Activated T-helper 2 cell treated with anti-CD3 and anti-CD28 coated beads, Interferon-gamma antibody, Interleukin-2, Interleukin-4, amounts not matched to agents 10 μg/mL and 5 μg/mL and 100 μg/mL, durations not matched to agents 14 hours and 24 hours and 36 hours (primary cell): ENCODE results near the gene NOL11. TPM values are rescaled to one million over a fixed set of nuclear protein-coding genes. Genes with fewer than 3 reads are reported as not detected.

Experiments
- DNase-seq: peaks from one replicate; pipeline ENCODE4 v3.0.0; 2021; ENCODE audit warnings: low spot score
- H3K27ac Mint-ChIP-seq: one replicate; pipeline ENCODE4 v1.8.0; 2021; ENCODE audit warnings: mixed read lengths
- H3K27me3 Mint-ChIP-seq: one replicate; pipeline ENCODE4 v1.8.0; 2021; ENCODE audit warnings: low read depth, mixed read lengths
- H3K36me3 Mint-ChIP-seq: one replicate; pipeline ENCODE4 v1.8.0; 2021; ENCODE audit warnings: low read depth, mixed read lengths
- H3K4me1 Mint-ChIP-seq: one replicate; pipeline ENCODE4 v1.8.0; 2021; ENCODE audit warnings: low read depth, mixed read lengths
- H3K4me3 Mint-ChIP-seq: one replicate; pipeline ENCODE4 v1.8.0; 2021; ENCODE audit warnings: low read depth, mild to moderate bottlenecking, moderate library complexity, mixed read lengths
- H3K9me3 Mint-ChIP-seq: one replicate; pipeline ENCODE4 v1.8.0; 2021; ENCODE audit warnings: mixed read lengths
- intact Hi-C: fragments of 100-400 bp; cut with micrococcal nuclease; formaldehyde crosslinking; loops from one replicate; pipeline ENCODE4 v1.15.1; 2023
- total RNA-seq: library from RNA; stranded (reverse); gene quantifications from 2 replicates; pipeline ENCODE4 v1.2.3, GENCODE V29; 2022

NOL11 gene
- total RNA-seq, 1 donor from 2014 or later: 96.2 TPM

- H3K27ac Mint-ChIP-seq: no peak overlapping the region
- no peak for DNase-seq
- H3K4me3 Mint-ChIP-seq: no peak overlapping the region
- no peaks in the 10 kb centered on the region for H3K36me3 Mint-ChIP-seq
- no peaks in the 10 kb centered on the region for H3K4me1 Mint-ChIP-seq
- no peaks in the 10 kb centered on the region for H3K27me3 Mint-ChIP-seq
- intact Hi-C loops: no loop called here
- no peaks in the 10 kb centered on the region for H3K9me3 Mint-ChIP-seq
Observed at GRCh38 chr17:67779098-67779672, 61.4 kb downstream of the NOL11 start.

GRCh38 chr17:67784364-67785121, 66.8 kb downstream of the NOL11 start:
- intact Hi-C loops: no loop called here
- peaks cover 3% of the 10 kb centered on the region for H3K4me1 Mint-ChIP-seq
- no peak for DNase-seq
- H3K4me3 Mint-ChIP-seq: no peak overlapping the region
- H3K27ac Mint-ChIP-seq: no peak overlapping the region
- peaks cover 16% of the 10 kb centered on the region for H3K27me3 Mint-ChIP-seq
- H3K9me3 Mint-ChIP-seq: no peaks in the 10 kb centered on the region
- H3K36me3 Mint-ChIP-seq: no peaks in the 10 kb centered on the region

- no peaks in the 10 kb centered on the region for H3K36me3 Mint-ChIP-seq
- no peak overlapping the region for H3K4me3 Mint-ChIP-seq
- H3K27ac Mint-ChIP-seq: no peak overlapping the region
- H3K4me1 Mint-ChIP-seq: peaks cover 3% of the 10 kb centered on the region
- H3K9me3 Mint-ChIP-seq: no peaks in the 10 kb centered on the region
- intact Hi-C loops: no loop called here
- DNase-seq: no peak
- peaks cover 16% of the 10 kb centered on the region for H3K27me3 Mint-ChIP-seq
Observed at GRCh38 chr17:67785122-67785477, 67.4 kb downstream of the NOL11 start.

- H3K4me1 Mint-ChIP-seq: peaks cover 3% of the 10 kb centered on the region
- H3K27me3 Mint-ChIP-seq: peaks cover 16% of the 10 kb centered on the region
- no peak for DNase-seq
- H3K27ac Mint-ChIP-seq: no peak overlapping the region
- H3K9me3 Mint-ChIP-seq: no peaks in the 10 kb centered on the region
- H3K36me3 Mint-ChIP-seq: no peaks in the 10 kb centered on the region
- H3K4me3 Mint-ChIP-seq: no peak overlapping the region
- intact Hi-C loops: no loop called here
Observed at GRCh38 chr17:67785504-67785903, 67.8 kb downstream of the NOL11 start.

Other genes with a start within 250 kb of the NOL11 start
- 90.8 and 91.2 TPM in 2 replicates for gene BPTF, start 107.6 kb downstream of the NOL11 start, total RNA-seq